Kidney (tissue), 14 donors: ENCODE data around the gene EIF5. TPM values are rescaled to one million over a fixed set of nuclear protein-coding genes. Genes with fewer than 3 reads are reported as not detected.

Experiments used
- DNase-seq, 5 donors: peaks; one replicate each; pipeline ENCODE4 v3.0.0-alpha.2; 2013 to 2020
- FAIRE-seq: peaks from 2 replicates; lab custom pipeline; 2012; peaks lifted over from hg19 to GRCh38; lab: Jason Lieb, UNC
- H3K27ac ChIP-seq, 2 donors: one replicate each; pipeline ENCODE4 v1.7.0; 2013; ENCODE audit warnings: low read depth in 2 of 2, low read length in 2 of 2, inconsistent platforms in 1 of 2
- H3K27me3 ChIP-seq: one replicate; pipeline ENCODE4 v1.7.1; 2013; ENCODE audit warnings: low read length, inconsistent platforms; ENCODE audit not compliant: control insufficient read depth, insufficient read depth
- H3K36me3 ChIP-seq, 3 donors: one replicate each; pipeline versions ENCODE4 v1.7.0 to v1.7.1; 2013; ENCODE audit warnings: low read length in 3 of 3, control low read depth in 1 of 3, inconsistent platforms in 1 of 3; ENCODE audit not compliant: insufficient read depth in 3 of 3, control insufficient read depth in 2 of 3
- H3K4me1 ChIP-seq, 3 donors: one replicate each; pipeline versions ENCODE4 v1.7.0 to v1.7.1; 2013; ENCODE audit warnings: low read length in 3 of 3, inconsistent platforms in 1 of 3, low read depth in 1 of 3; ENCODE audit not compliant: control insufficient read depth in 2 of 3, insufficient read depth in 2 of 3
- H3K4me3 ChIP-seq, 3 donors: one replicate each; pipeline versions ENCODE4 v1.7.0 to v1.8.1; 2013; ENCODE audit warnings: low read length in 3 of 3, control low read depth in 1 of 3, inconsistent platforms in 1 of 3
- H3K9ac ChIP-seq, 3 donors: one replicate each; pipeline versions ENCODE4 v1.7.0 to v1.7.1; 2013; ENCODE audit warnings: low read length in 3 of 3, control low read depth in 1 of 3, inconsistent platforms in 1 of 3
- H3K9me3 ChIP-seq, 3 donors: one replicate each; pipeline versions ENCODE4 v1.7.0 to v1.7.1; 2013; ENCODE audit warnings: low read length in 3 of 3, control low read depth in 1 of 3, inconsistent platforms in 1 of 3; ENCODE audit not compliant: control insufficient read depth in 2 of 3, insufficient read depth in 1 of 3
- intact Hi-C: fragments of 100-400 bp; cut with DNase I; formaldehyde crosslinking; loops from one replicate; pipeline ENCODE4 v1.11.1; 2022
- polyA plus RNA-seq: library from polyadenylated mRNA; stranded (reverse); fragments of 350-450 nt; fragmentation: Illumina TruSeq; extraction: RNeasy Lipid Tissue Mini Kit (QIAGEN cat#74804); gene quantifications from one replicate; pipeline ENCODE4 v1.2.3, GENCODE V29; 2014; ENCODE audit warnings: low read depth, low replicate concordance; ENCODE audit not compliant: insufficient read depth
- total RNA-seq: library from RNA; stranded (reverse); fragmentation: NEBNext Ultra II Directional; extraction: Animal tissue kit (Norgen Biotek cat#: 25700); gene quantifications from one replicate; pipeline ENCODE4 v1.2.1, GENCODE V29; 2021
- TF ChIP-seq, protein P1 (sequence below): IDR thresholded peaks from 3 replicates; pipeline ENCODE4 v1.5.1; 2012; ENCODE audit warnings: mild to moderate bottlenecking, moderate library complexity, borderline replicate concordance; ENCODE audit not compliant: insufficient read depth; ENCODE audit errors: extremely low read depth
- donor health status: control.
- donor health status: control.
- donor health status: control.
- donor health status: control.
- donor health status: control.
- donor health status: DM: yes; HTN: yes; CAD: no.
- donor health status: Normal renal cell carcinoma (clear cell type).

Gene EIF5
- total and polyA plus RNA-seq, 2 donors from 2014 or later, result 91.2 to 229 TPM

DNA sequence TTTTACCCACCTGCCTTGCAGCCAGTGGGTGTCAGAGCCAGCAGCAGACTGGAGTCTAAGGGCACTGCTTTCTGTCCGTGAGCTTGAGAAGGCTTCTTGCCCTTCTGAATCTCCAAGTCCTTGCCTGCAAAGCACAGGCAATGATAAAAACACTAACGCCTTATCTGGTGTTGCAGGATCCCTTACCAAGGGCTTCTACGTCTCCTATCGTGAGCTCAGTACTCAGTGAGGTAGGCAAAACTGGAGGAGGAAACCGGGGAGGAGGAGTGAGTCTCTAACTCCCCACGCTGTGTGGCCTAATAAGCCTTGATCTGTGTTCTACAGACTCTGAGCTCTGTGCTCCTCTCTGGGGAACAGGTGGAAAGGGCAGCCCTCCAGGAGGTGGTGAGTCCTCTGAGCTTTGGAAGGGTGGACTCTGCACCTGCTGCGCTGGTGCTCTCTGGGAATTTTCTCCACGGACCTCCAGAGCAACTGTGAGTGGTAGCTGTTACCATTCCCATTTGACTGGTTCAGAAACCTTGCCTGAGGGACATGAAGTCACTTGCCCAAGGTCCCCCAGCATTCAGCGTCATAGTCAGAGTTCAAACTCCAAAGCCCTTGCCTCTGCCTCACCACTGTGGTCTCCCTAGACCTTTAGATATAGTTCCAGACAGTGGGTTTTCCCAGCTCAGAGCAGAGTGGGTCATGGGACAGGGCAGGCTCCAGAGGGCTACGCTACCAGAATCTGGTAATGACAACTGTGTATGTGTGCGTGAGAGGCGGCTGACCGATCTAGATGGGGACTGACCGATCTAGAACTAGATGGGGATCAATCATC is 44.2 kb downstream of the EIF5 start:
- no peaks in the 10 kb centered on the region for H3K27me3 ChIP-seq
- TF ChIP-seq, protein P1, sequence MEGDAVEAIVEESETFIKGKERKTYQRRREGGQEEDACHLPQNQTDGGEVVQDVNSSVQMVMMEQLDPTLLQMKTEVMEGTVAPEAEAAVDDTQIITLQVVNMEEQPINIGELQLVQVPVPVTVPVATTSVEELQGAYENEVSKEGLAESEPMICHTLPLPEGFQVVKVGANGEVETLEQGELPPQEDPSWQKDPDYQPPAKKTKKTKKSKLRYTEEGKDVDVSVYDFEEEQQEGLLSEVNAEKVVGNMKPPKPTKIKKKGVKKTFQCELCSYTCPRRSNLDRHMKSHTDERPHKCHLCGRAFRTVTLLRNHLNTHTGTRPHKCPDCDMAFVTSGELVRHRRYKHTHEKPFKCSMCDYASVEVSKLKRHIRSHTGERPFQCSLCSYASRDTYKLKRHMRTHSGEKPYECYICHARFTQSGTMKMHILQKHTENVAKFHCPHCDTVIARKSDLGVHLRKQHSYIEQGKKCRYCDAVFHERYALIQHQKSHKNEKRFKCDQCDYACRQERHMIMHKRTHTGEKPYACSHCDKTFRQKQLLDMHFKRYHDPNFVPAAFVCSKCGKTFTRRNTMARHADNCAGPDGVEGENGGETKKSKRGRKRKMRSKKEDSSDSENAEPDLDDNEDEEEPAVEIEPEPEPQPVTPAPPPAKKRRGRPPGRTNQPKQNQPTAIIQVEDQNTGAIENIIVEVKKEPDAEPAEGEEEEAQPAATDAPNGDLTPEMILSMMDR, result no peak
- no peak overlapping the region for H3K9ac ChIP-seq
- intact Hi-C loops, result no loop called here
- H3K9me3 ChIP-seq, result no peaks in the 10 kb centered on the region
- H3K36me3 ChIP-seq, result no peaks in the 10 kb centered on the region
- H3K4me3 ChIP-seq, result no peak overlapping the region
- H3K27ac ChIP-seq, result no peak overlapping the region
- peaks cover 0 to 2% (median 0%) of the 10 kb centered on the region in 3 donors for H3K4me1 ChIP-seq
- no peak for FAIRE-seq
- no peak for DNase-seq

DNA sequence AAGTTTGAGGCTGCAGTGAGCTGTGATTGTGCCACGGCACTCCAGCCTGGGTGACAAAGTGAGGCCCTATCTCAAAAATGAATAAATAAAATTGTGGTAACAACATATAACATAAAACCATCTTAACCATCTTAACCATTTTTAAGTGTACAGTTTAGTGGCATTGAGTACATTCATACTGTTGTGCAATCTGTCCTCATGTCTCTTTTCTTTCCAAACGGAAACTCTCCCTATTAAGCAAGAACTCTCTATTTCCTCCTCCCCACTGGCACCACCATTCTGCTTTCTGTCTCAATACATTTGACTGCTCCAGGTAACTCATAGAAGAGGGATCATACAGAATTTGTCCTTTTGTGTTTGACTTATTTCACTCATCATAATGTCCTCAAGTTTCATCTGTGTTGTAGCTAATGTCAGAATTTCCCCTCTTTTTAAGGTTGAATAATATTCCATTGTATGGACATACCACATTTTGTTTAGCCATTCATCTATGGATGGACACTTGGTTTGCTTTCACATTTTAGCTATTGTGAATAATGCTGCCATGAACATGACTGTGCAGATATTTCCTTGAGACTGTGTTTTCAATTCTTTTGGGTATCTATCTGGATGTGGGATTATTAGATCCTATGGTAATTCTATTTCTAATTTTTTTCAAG is 46.8 kb downstream of the EIF5 start:
- intact Hi-C loops, result no loop called here
- peaks cover 0 to 8% (median 7%) of the 10 kb centered on the region in 3 donors for H3K4me1 ChIP-seq
- no peaks in the 10 kb centered on the region for H3K27me3 ChIP-seq
- no peaks in the 10 kb centered on the region for H3K9me3 ChIP-seq
- H3K4me3 ChIP-seq, result no peak overlapping the region
- H3K9ac ChIP-seq, result no peak overlapping the region
- no peaks in the 10 kb centered on the region for H3K36me3 ChIP-seq
- no peak overlapping the region for H3K27ac ChIP-seq
- TF ChIP-seq, protein P1, result no peak
- FAIRE-seq (no peak), DNase-seq (no peak)

DNA sequence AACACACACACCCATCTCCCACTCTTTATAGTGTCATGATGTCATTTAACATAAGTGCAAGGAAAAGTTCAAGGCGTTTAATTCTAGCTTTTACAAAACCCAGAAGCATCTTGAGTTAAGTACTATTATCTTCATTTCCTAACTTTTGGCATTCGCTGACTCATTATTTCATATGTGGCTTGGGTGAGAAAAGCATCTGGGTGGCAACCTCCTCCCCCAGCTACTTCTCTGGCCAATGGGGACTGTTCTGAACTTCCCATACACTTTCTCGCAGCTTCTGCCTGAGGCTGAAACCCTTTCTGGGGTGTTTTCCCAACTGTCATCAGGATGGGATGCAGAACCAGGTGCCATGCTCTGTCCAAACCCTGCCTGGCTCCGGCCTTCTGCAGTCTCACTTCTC is 48.3 kb downstream of the EIF5 start:
- intact Hi-C loops, result no loop called here
- FAIRE-seq, result no peak

More for the DNA sequence above, 48.3 kb downstream of the EIF5 start:
- no peak for DNase-seq
- Histone ChIP-seq H3K9me3 (no peaks in the 10 kb centered on the region), H3K27ac (no peak overlapping the region), H3K4me1 (peaks cover 0 to 8% (median 7%) of the 10 kb centered on the region in 3 donors), H3K4me3 (no peak overlapping the region), H3K9ac (no peak overlapping the region), H3K36me3 (no peaks in the 10 kb centered on the region), H3K27me3 (no peaks in the 10 kb centered on the region)
- TF ChIP-seq, protein P1, result no peak
